IMR-90 (cell line): ENCODE results near the gene KRT27. TPM values are rescaled to one million over a fixed set of nuclear protein-coding genes. Genes with fewer than 3 reads are reported as not detected.
A peak's percentile ranks its signal among the peaks of the same experiment; 100 is the strongest.

Source experiments
- ATAC-seq: fragments of 200-7000 bp; cut with Tn5 transposase; 2 replicates; pipeline ENCODE4 v1.9.1; 2020; ENCODE audit warnings: low read depth, mild to moderate bottlenecking, moderate library complexity
- BruUV-seq: library from RNA; stranded (reverse); fragments of 400-500 nt; replicated peaks from 2 replicates; lab custom pipeline; 2021; lab: Mats Ljungman, UMichigan
- CTCF ChIA-PET: fragments of 300-600 bp; formaldehyde crosslinking; extraction: SDS; loops from one replicate; lab custom pipeline; 2021; ENCODE audit warnings: antibody characterized with exemption; lab: Yijun Ruan, JAX
- POLR2A ChIA-PET: fragments of 300-600 bp; sonication (Branson Sonifier 250); formaldehyde crosslinking; loops from one replicate; lab custom pipeline; 2022; ENCODE audit warnings: antibody characterized with exemption; ENCODE audit not compliant: unreplicated experiment; lab: Charles Lee
- DNase-seq: peaks from one replicate; pipeline ENCODE4 v3.0.0; 2013
- H2AFZ ChIP-seq: replicated peaks from 2 replicates; pipeline ENCODE3; 2013; ENCODE audit warnings: low read length, mild to moderate bottlenecking; ENCODE audit not compliant: poor library complexity
- H2AK5ac ChIP-seq: 2 replicates; pipeline ENCODE4 v1.6.1; 2013; ENCODE audit warnings: low read depth, low read length, inconsistent platforms
- H2AK9ac ChIP-seq: replicated peaks from 2 replicates; pipeline ENCODE3; 2013; ENCODE audit warnings: mild to moderate bottlenecking, low read depth, low read length, moderate library complexity; ENCODE audit not compliant: poor library complexity
- H2BK120ac ChIP-seq: 2 replicates; pipeline ENCODE4 v1.6.1; 2013; ENCODE audit warnings: low read depth, low read length, inconsistent platforms
- H2BK15ac ChIP-seq: 3 replicates; pipeline ENCODE4 v1.6.1; 2013; ENCODE audit warnings: low read depth, low read length, inconsistent platforms
- H2BK20ac ChIP-seq: 2 replicates; pipeline ENCODE4 v1.6.1; 2013; ENCODE audit warnings: low read depth, mild to moderate bottlenecking, inconsistent platforms, low read length, moderate library complexity
- H2BK5ac ChIP-seq: 2 replicates; pipeline ENCODE4 v1.6.1; 2013; ENCODE audit warnings: mild to moderate bottlenecking, low read depth, low read length, inconsistent platforms; ENCODE audit not compliant: poor library complexity, severe bottlenecking
- H3K14ac ChIP-seq: replicated peaks from 2 replicates; pipeline ENCODE4 v1.6.1; 2013; ENCODE audit warnings: low read depth, low read length, inconsistent platforms
- H3K18ac ChIP-seq: 2 replicates; pipeline ENCODE4 v1.6.1; 2013; ENCODE audit warnings: low read depth, low read length, control low read depth
- H3K23ac ChIP-seq: 2 replicates; pipeline ENCODE4 v1.6.1; 2013; ENCODE audit warnings: low read depth, low read length, inconsistent platforms
- H3K27ac ChIP-seq: 2 replicates; pipeline ENCODE4 v1.5.1; 2013; ENCODE audit warnings: mild to moderate bottlenecking, control low read depth, low read length; ENCODE audit not compliant: insufficient read depth
- H3K27me3 ChIP-seq: 2 replicates; pipeline ENCODE4 v1.6.1; 2013; ENCODE audit warnings: low read length; ENCODE audit not compliant: control insufficient read depth, insufficient read depth
- H3K36me3 ChIP-seq: 2 replicates; pipeline ENCODE4 v1.6.1; 2013; ENCODE audit warnings: low read length, mixed read lengths; ENCODE audit not compliant: control insufficient read depth, insufficient read depth
- H3K4ac ChIP-seq: 2 replicates; pipeline ENCODE4 v1.6.1; 2013; ENCODE audit warnings: low read depth, low read length, inconsistent platforms
- H3K4me1 ChIP-seq: 2 replicates; pipeline ENCODE4 v1.6.1; 2013; ENCODE audit warnings: low read length, mixed read lengths; ENCODE audit not compliant: control insufficient read depth, insufficient read depth
- H3K4me2 ChIP-seq: 2 replicates; pipeline ENCODE4 v1.6.1; 2013; ENCODE audit warnings: low read depth, mild to moderate bottlenecking, control low read depth, low read length, moderate library complexity
- H3K4me3 ChIP-seq: 2 replicates; pipeline ENCODE4 v1.5.1; 2013; ENCODE audit warnings: low read depth, mild to moderate bottlenecking, control low read depth, low read length, moderate library complexity; ENCODE audit not compliant: insufficient read depth
- H3K56ac ChIP-seq: 2 replicates; pipeline ENCODE4 v1.6.1; 2013; ENCODE audit warnings: low read length, inconsistent platforms; ENCODE audit not compliant: insufficient read depth; ENCODE audit errors: extremely low read depth
- H3K79me1 ChIP-seq, 2 experiments: 2 replicates each; pipeline ENCODE4 v1.6.1; 2013; ENCODE audit warnings: low read length in 2 of 2, inconsistent platforms in 1 of 2, low read depth in 1 of 2
- H3K9ac ChIP-seq: 2 replicates; pipeline ENCODE4 v1.6.1; 2013; ENCODE audit warnings: low read depth, low read length, control low read depth
- H3K9me1 ChIP-seq: 2 replicates; pipeline ENCODE4 v1.6.1; 2013; ENCODE audit warnings: low read length, inconsistent platforms; ENCODE audit not compliant: insufficient read depth
- H3K9me3 ChIP-seq: 2 replicates; pipeline ENCODE4 v1.6.1; 2013; ENCODE audit warnings: low read length; ENCODE audit not compliant: control insufficient read depth, insufficient read depth
- H4K20me1 ChIP-seq: 2 replicates; pipeline ENCODE4 v1.6.1; 2013; ENCODE audit warnings: low read length, inconsistent platforms; ENCODE audit not compliant: insufficient read depth
- H4K5ac ChIP-seq: 2 replicates; pipeline ENCODE4 v1.6.1; 2013; ENCODE audit warnings: mild to moderate bottlenecking, low read depth, low read length, control low read depth
- H4K8ac ChIP-seq, 2 experiments: 2 replicates each; pipeline ENCODE4 v1.6.1; 2013; ENCODE audit warnings: low read depth in 2 of 2, low read length in 2 of 2, control low read depth in 1 of 2, inconsistent platforms in 1 of 2
- H4K91ac ChIP-seq: 2 replicates; pipeline ENCODE4 v1.6.1; 2013; ENCODE audit warnings: low read depth, low read length, inconsistent platforms; ENCODE audit not compliant: insufficient read depth
- MAZ ChIP-seq: IDR thresholded peaks from 2 replicates; pipeline ENCODE4 v1.6.1; 2012; ENCODE audit warnings: low read depth, mild to moderate bottlenecking, low read length, improper control_type of control experiment, moderate library complexity, borderline replicate concordance
- MXI1 ChIP-seq: IDR thresholded peaks from 2 replicates; pipeline ENCODE4 v1.6.1; 2012; ENCODE audit warnings: low read depth, mild to moderate bottlenecking, low read length, moderate library complexity, borderline replicate concordance
- RFX5 ChIP-seq: IDR thresholded peaks from 2 replicates; pipeline ENCODE4 v1.8.0; 2012; ENCODE audit warnings: low read depth, mild to moderate bottlenecking, low read length, moderate library complexity
- SMC3 ChIP-seq: fragments of 150-350 bp; IDR thresholded peaks from 2 replicates; pipeline ENCODE4 v1.6.1; 2016; ENCODE audit warnings: low read depth, mild to moderate bottlenecking, antibody characterized with exemption, low read length, moderate library complexity
- WGBS, 2 experiments: methylation state at CpG; one replicate each; pipeline versions ENCODE4 v1.1.5 to v1.1.7; 2013; ENCODE audit warnings: missing lambda C conversion rate in 2 of 2; ENCODE audit not compliant: insufficient read length in 1 of 2; ENCODE audit errors: extremely low coverage in 2 of 2; 5-methylcytosine and 5-hydroxymethylcytosine counted together
- dilution Hi-C: fragments of 300-500 bp; cut with HindIII; formaldehyde crosslinking; loops from one replicate; pipeline ENCODE4 v1.14.3; 2018; ENCODE audit warnings: low sequenced_read_pairs; ENCODE audit not compliant: unreplicated experiment
- in situ Hi-C: fragments of 300-500 bp; cut with MboI; formaldehyde crosslinking; loops from 3 replicates; pipeline ENCODE4 v1.14.3; 2019; ENCODE audit warnings: low sequenced_read_pairs, inconsistent platforms, mixed read lengths
- intact Hi-C: fragments of 100-400 bp; cut with micrococcal nuclease; formaldehyde crosslinking; loops from 2 replicates; pipeline ENCODE4 v1.10.0; 2022
- polyA plus RNA-seq, 3 experiments: library from polyadenylated mRNA; depleted of rRNA; stranded (reverse); fragments of >200 nt; gene quantifications; 2 replicates each; pipeline ENCODE4 v1.2.3, GENCODE V29; 2012; ENCODE audit warnings: low replicate concordance in 1 of 3
- total RNA-seq: library from RNA; depleted of rRNA; stranded (reverse); fragments of >200 nt; gene quantifications from 2 replicates; pipeline ENCODE4 v1.2.3, GENCODE V29; 2012
- TF ChIP-seq, protein P1 (sequence below): fragments of 150-350 bp; IDR thresholded peaks from 2 replicates; pipeline ENCODE4 v1.6.1; 2017; ENCODE audit warnings: mild to moderate bottlenecking, antibody characterized with exemption, low read length, low read depth

Gene KRT27
- total and polyA plus RNA-seq, 2 of the 4 experiments (the other 2 are of a cell fraction), result not detected

DNA sequence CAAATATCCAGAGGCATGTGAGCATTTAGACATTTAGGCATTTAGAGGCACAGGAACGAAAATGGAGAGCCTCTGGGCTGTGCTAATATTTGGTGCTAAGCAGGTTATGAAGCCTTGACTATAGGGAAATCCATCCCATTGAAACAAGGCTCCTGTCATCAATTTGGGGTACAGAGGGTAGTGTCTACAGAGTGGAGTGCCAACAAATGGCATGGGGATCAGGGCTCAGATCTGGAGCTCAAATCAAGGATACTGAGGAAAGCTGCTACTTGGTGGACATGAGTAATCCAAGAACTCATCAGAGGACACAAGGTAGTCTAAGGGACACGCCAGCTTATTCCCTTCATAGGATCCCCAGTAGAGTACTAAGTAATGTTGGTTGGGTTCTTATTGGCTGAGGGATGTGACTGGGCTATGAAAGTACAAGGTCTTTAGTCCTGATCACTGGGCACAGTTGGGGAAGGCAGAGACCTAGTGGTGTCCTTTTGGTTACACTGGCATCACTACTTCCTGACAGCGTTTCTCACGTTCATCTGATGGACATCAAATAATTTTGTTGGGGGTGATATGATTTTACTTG, 34.8 kb upstream of the KRT27 start:
- DNase-seq (no peak), ATAC-seq (no peak)
- no peak for TF ChIP-seq MAZ
- TF ChIP-seq MXI1, result no peak
- TF ChIP-seq SMC3, result no peak
- no peak for TF ChIP-seq RFX5
- TF ChIP-seq, protein P1, sequence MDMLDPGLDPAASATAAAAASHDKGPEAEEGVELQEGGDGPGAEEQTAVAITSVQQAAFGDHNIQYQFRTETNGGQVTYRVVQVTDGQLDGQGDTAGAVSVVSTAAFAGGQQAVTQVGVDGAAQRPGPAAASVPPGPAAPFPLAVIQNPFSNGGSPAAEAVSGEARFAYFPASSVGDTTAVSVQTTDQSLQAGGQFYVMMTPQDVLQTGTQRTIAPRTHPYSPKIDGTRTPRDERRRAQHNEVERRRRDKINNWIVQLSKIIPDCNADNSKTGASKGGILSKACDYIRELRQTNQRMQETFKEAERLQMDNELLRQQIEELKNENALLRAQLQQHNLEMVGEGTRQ, result no peak
- H3K56ac ChIP-seq, result no peak overlapping the region
- POLR2A ChIA-PET, result no interaction called here
- dilution Hi-C loops (no loop called here), in situ Hi-C loops (no loop called here), intact Hi-C loops (no loop called here)
- no peak overlapping the region for H2BK120ac ChIP-seq
- no peak overlapping the region for H2BK5ac ChIP-seq
- no peak overlapping the region for H3K4me3 ChIP-seq
- no peaks in the 10 kb centered on the region for H3K9me3 ChIP-seq
- H3K79me1 ChIP-seq, result peaks cover 30 to 35% of the 10 kb centered on the region in 2 experiments
- BruUV-seq, result no TSS peak
- no peak overlapping the region for H2AK9ac ChIP-seq
- peaks cover 9% of the 10 kb centered on the region for H3K36me3 ChIP-seq
- H3K27me3 ChIP-seq, result no peaks in the 10 kb centered on the region
- WGBS, 2 experiments, result 100% methylated on average over 1 of the region's 4 CpGs; no CpG with 5 or more reads in 1 of the 2 experiments
- H4K20me1 ChIP-seq, result no peaks in the 10 kb centered on the region
- H3K4ac ChIP-seq, result 0 out of 2 replicates have a peak overlapping the region, but pooled peaks have one; percentile 1
- H3K9me1 ChIP-seq, result no peaks in the 10 kb centered on the region; the same call in 1 of the 2 replicates
- H3K27ac ChIP-seq, result no peak overlapping the region
- CTCF ChIA-PET, result no interaction called here
- H3K18ac ChIP-seq, result no peak overlapping the region
- no peak overlapping the region for H2AFZ ChIP-seq
- no peak overlapping the region for H2AK5ac ChIP-seq
- H2BK20ac ChIP-seq, result no peak overlapping the region
- no peak overlapping the region for H3K14ac ChIP-seq
- H4K8ac ChIP-seq, result peak overlapping the region in 1 of 2 experiments; percentile 2; a peak in 1 of 4 replicates
- H4K5ac ChIP-seq, result no peak overlapping the region
- H3K4me2 ChIP-seq, result no peak overlapping the region
- H4K91ac ChIP-seq, result no peak overlapping the region
- 0 out of 2 replicates have a peak overlapping the region, but pooled peaks have one; percentile 46 for H3K23ac ChIP-seq
- peaks cover 5% of the 10 kb centered on the region; the same call in 1 of the 2 replicates for H3K4me1 ChIP-seq
- no peak overlapping the region for H2BK15ac ChIP-seq
- no peak overlapping the region for H3K9ac ChIP-seq
